Measurements from ENCODE around the gene NWD2.

DNA sequence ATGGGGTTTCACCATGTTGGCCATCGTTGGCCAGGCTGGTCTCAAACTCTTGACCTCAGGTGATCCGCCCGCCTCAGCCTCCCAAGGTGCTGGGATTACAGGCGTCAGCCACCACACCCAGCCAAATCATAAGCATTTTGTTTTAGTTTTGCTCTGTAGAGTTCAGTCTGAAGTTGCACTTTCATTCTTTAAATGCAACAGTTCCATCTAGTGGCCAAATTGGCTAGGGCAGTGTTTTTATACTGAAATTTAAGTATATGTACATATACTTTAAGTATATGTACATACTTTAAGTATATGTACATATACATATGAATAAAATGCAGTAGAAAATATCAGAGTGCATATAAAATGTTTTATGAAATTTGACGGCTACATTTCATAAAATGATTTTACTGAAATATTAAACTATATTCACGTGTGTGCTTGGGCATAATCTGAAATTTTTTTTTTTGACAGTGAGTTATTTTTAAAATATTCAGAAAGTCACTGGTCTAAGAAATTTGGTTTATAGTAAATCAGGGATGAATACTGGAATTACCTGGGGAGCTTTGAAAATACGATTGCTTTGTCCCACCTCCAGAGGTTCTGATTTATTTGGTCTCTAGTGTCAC lies 145.5 kb downstream of the NWD2 start:
- TF ChIP-seq POLR2A (IDR thresholded peaks at IDR 0.05): no peak
- TF ChIP-seq, protein P1, sequence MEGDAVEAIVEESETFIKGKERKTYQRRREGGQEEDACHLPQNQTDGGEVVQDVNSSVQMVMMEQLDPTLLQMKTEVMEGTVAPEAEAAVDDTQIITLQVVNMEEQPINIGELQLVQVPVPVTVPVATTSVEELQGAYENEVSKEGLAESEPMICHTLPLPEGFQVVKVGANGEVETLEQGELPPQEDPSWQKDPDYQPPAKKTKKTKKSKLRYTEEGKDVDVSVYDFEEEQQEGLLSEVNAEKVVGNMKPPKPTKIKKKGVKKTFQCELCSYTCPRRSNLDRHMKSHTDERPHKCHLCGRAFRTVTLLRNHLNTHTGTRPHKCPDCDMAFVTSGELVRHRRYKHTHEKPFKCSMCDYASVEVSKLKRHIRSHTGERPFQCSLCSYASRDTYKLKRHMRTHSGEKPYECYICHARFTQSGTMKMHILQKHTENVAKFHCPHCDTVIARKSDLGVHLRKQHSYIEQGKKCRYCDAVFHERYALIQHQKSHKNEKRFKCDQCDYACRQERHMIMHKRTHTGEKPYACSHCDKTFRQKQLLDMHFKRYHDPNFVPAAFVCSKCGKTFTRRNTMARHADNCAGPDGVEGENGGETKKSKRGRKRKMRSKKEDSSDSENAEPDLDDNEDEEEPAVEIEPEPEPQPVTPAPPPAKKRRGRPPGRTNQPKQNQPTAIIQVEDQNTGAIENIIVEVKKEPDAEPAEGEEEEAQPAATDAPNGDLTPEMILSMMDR (IDR thresholded peaks at IDR 0.05 in 4 of 5, conservative IDR thresholded peaks at IDR 0.05 in 1 of 5): peak in 4 of 5 experiments; percentile 10 to 63 (median 45)

All from gastrocnemius medialis (tissue), 4 donors.